ENCODE results near the gene IFITM10.

IFITM10 gene

DNA sequence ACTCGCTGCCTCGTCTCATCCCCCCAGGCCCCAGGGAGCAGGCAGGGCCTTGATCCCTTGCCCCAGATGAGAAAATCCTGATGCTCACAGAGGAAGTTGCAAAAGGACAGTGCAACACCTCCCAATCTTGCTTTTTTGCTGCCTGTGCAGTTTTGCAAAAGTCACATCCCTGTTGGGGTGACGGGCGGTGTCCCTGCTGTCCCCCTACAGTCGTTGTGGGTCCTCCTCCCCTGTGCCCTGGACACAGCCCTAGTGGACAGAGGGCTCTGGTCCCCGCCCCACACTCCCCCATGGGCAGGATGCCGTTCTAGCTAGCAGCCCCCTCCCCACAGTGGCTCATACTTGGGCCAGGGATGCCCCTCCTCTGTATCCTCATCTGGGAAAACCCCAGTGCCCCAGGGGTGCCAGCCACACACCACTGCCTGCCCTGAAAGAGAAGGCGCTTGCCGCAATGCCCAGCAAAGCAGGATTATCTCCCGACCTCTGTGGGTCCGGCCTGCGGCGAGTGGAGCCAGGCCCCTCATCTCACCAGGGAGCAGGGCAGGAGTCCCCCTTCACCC, 31.7 kb upstream of the IFITM10 start:
- peaks cover 37% of the 10 kb centered on the region for H3K4me1 Mint-ChIP-seq
- peaks cover 17% of the 10 kb centered on the region for H3K9me3 Mint-ChIP-seq
- H3K27ac Mint-ChIP-seq: no peak overlapping the region
- no peak overlapping the region for H3K4me3 Mint-ChIP-seq
- H3K27me3 Mint-ChIP-seq (ENCODE audit: low read depth, poor library complexity): peaks cover 17% of the 10 kb centered on the region
- TF ChIP-seq, protein P1, sequence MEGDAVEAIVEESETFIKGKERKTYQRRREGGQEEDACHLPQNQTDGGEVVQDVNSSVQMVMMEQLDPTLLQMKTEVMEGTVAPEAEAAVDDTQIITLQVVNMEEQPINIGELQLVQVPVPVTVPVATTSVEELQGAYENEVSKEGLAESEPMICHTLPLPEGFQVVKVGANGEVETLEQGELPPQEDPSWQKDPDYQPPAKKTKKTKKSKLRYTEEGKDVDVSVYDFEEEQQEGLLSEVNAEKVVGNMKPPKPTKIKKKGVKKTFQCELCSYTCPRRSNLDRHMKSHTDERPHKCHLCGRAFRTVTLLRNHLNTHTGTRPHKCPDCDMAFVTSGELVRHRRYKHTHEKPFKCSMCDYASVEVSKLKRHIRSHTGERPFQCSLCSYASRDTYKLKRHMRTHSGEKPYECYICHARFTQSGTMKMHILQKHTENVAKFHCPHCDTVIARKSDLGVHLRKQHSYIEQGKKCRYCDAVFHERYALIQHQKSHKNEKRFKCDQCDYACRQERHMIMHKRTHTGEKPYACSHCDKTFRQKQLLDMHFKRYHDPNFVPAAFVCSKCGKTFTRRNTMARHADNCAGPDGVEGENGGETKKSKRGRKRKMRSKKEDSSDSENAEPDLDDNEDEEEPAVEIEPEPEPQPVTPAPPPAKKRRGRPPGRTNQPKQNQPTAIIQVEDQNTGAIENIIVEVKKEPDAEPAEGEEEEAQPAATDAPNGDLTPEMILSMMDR (IDR thresholded peaks at IDR 0.05): no peak
- DNase-seq: no peak
- H3K36me3 Mint-ChIP-seq (ENCODE audit: low read depth): no peaks in the 10 kb centered on the region

DNA sequence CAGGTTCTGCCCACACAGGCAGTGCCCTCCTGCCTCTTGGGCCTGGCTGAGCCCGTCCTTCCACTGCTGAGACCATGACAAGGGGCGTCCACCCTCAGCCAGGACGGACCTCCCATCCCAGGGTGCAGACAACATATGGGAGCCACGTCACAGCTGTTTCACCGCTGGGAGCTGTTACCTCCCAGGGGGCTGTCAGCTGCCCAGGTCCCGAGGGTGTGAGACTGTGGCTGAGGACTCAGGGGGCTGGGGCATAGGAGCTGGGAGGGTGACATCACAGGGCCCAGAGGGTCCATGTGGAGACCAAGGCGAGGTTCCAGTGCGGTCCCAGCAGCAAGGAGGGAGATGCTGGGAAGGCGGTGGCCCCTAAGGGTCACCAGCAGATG, 31.2 kb upstream of the IFITM10 start:
- peaks cover 17% of the 10 kb centered on the region for H3K9me3 Mint-ChIP-seq
- H3K4me3 Mint-ChIP-seq: no peak overlapping the region
- no peak overlapping the region for H3K27ac Mint-ChIP-seq
- H3K4me1 Mint-ChIP-seq: peaks cover 37% of the 10 kb centered on the region
- no peaks in the 10 kb centered on the region for H3K36me3 Mint-ChIP-seq (ENCODE audit: low read depth)
- no peak for DNase-seq
- TF ChIP-seq, protein P1 (IDR thresholded peaks at IDR 0.05): no peak
- H3K27me3 Mint-ChIP-seq (ENCODE audit: low read depth, poor library complexity): peaks cover 17% of the 10 kb centered on the region

DNA sequence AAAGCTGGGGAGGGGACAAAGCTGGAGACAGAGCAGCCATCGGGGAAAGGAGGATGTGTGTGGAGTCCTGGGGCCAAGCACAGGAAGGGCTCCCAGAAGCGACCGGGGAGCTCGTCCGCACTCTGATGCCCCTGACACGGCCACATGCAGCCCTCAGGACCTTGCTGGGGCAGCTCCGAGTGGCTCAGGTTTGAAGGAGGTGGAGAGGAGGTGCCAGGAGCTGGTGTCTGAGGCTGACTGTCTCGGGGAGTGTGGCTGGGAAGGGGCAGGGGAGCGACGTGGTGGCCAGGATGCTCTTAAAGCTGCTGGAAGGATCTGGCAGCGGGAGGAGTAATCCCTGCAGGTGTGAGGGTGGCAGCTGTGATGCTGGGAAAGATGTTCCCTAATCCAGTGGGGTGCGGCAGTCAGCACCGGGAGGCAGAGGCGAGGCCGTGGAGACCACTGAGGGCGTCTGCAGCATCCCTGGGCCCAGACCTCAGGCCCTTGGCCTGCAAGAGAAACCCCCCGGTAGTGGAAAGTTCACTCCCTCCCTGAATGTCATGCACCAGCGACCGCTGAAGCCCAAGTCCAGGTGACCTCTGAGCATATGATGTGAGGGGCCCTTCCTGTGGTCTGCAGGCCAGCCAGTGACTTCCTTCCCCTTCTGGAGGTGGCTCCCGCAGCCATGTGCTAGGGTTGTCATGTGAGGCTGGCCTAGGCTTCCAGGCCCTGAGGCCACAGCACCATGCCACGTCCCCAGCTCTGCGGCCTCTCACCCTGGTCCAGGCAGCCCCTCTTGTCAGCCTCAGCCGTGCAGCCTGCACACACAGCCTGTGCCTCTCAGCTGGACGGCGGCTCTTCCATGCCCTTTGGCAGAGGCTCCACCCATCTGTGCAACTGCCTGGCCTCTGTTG, 30.6 kb upstream of the IFITM10 start:
- Mint-ChIP-seq H3K4me3 (no peak overlapping the region), H3K27me3 (ENCODE audit: low read depth, poor library complexity) (peaks cover 17% of the 10 kb centered on the region), H3K27ac (no peak overlapping the region), H3K9me3 (peaks cover 13% of the 10 kb centered on the region), H3K36me3 (ENCODE audit: low read depth) (no peaks in the 10 kb centered on the region), H3K4me1 (peaks cover 37% of the 10 kb centered on the region)
- DNase-seq: no peak
- TF ChIP-seq, protein P1 (IDR thresholded peaks at IDR 0.05): no peak

DNA sequence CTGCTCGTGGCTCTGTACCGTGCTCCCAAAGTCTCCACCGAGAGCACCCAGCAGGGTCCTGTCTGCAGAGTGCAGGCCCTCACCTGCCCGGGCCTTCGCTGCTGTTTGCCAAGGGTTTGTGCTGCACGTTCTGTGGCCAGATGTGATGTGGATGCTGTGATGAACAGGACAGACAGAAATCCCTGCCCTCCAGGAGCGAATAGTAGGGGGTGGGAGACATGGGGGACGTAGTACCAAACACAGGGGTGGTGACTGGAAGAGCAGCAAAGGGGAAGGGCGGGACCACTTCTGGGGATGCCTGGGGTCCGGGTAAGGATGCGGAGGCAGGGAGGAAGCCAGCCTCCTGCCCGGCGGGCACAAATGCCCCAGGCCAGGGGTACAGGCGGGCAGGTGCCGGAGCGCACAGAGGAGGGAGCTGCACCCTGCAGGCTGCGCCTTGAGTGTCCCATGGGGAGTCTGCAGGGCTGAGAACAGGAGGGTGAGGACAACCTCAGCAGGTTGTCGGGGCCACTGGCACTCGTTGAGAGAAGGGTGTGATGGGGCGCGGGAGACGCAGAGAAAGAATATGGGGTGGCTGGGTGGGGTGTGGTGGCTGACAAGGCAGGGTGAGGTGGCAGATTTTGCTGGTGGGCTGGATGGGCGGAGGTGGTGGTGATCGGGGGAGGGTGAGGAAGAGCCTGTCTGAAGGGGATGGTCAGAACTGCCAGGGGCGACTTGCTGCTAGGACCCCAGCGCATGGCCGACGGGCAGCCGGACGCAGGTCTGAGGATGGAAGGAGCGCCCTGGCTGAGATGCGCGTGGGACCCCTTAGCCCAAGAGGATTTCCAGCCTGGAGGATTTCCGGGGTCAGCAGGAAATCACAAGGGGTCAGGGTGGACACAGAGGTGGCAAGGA, 29.7 kb upstream of the IFITM10 start:
- H3K4me1 Mint-ChIP-seq: peaks cover 33% of the 10 kb centered on the region

DNA sequence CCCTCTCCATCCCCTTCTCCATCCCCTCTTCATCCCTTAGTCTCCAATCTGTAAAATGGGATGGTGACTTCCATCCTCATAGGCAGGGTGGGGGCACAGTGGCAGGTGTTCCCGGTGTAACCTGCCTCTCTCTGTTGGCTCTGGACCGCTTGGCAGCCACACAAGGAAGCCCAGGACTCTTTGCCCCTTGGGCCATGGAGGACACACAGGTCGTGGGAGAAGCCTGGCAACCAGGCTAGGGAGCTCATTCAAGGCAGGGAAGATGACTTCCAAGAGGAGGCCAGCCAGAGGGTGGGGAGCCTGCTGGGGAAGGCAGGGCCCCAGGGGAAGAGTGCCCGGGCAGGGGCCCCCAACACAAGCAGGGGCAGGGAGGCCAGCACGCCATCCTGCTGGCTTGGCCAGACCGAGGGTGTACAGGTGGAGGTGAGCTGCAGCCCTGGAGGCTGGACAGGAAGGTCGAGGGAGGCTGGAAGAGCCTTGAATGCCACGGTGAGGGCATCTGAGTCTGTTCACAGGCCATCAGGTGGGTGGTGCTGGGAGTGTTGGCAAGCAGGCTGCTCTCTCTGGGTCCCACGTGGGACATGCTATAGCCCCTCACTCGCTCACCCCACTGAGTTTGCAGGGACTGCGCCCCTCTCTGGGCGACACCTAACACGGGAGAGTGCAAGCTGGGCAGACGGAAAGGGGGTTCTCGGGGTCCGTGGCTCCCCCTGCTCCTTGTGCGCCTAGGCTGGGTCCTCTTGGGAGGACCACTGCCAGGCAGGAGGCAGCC, 28.8 kb upstream of the IFITM10 start:
- no peak for DNase-seq
- peaks cover 17% of the 10 kb centered on the region for H3K27me3 Mint-ChIP-seq (ENCODE audit: low read depth, poor library complexity)
- H3K9me3 Mint-ChIP-seq: peaks cover 20% of the 10 kb centered on the region
- TF ChIP-seq, protein P1 (IDR thresholded peaks at IDR 0.05): no peak
- peaks cover 29% of the 10 kb centered on the region for H3K4me1 Mint-ChIP-seq
- no peak overlapping the region for H3K4me3 Mint-ChIP-seq
- H3K27ac Mint-ChIP-seq: no peak overlapping the region
- H3K36me3 Mint-ChIP-seq (ENCODE audit: low read depth): no peaks in the 10 kb centered on the region

More for the DNA sequence above, 29.7 kb upstream of the IFITM10 start:
- Mint-ChIP-seq H3K27ac (no peak overlapping the region), H3K4me3 (no peak overlapping the region), H3K27me3 (ENCODE audit: low read depth, poor library complexity) (peaks cover 12% of the 10 kb centered on the region), H3K36me3 (ENCODE audit: low read depth) (no peaks in the 10 kb centered on the region), H3K9me3 (peaks cover 12% of the 10 kb centered on the region)
- TF ChIP-seq, protein P1 (IDR thresholded peaks at IDR 0.05): no peak
- DNase-seq: no peak

All from nephron progenitor cell (in vitro differentiated cells).